ENCODE measurements around the gene MS4A6A.

- TF ChIP-seq ATF7 (IDR thresholded peaks at IDR 0.05), result no peak
- no peak for TF ChIP-seq JUN (IDR thresholded peaks at IDR 0.05; ENCODE audit: borderline replicate concordance, low read depth, low read length)
- TF ChIP-seq JUN (CRISPR knock-in tag; IDR thresholded peaks at IDR 0.05; ENCODE audit: borderline replicate concordance), result no peak
- TF ChIP-seq ZFP30 (CRISPR knock-in tag; IDR thresholded peaks at IDR 0.05; ENCODE audit: borderline replicate concordance), result no peak
- TF ChIP-seq ATF3 (IDR thresholded peaks at IDR 0.05), result no peak
- TF ChIP-seq ATF3 (CRISPR knock-in tag; conservative IDR thresholded peaks at IDR 0.05), result no peak
- TF ChIP-seq ZBTB17 (CRISPR knock-in tag; IDR thresholded peaks at IDR 0.05), result no peak
Measured at GRCh38 chr11:60172011-60172410, 10.9 kb downstream of the MS4A6A start.

All from K562 (cell line).